Measurements from ENCODE around the gene KCNB1. TPM values are rescaled to one million over a fixed set of nuclear protein-coding genes. Genes with fewer than 3 reads are reported as not detected.
"Not testable (repeated sequence)": the region's sequence is repeated elsewhere in the genome, so short reads cannot be mapped to it uniquely, and the experiment has no call there.

Gene KCNB1
- total RNA-seq, 2 experiments from 2014 or later, result not detected

DNA sequence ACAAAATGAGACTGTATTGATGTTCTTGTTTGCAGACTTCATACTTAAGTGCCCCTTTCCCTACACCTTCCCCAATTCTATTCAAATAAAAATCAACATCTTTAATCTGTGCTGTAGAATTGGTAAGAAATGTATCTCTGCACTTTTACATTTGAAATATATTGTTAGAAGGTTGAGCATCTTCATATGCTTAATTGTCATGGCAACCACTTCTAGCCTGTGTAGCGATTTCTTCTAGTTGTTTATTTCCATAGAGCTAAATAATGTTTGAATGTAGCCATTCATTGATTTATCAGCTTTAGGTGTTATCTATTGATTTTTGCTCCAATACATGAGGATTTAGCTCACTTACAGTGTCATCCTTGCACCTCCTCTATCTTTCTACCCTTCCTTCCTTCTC is 166.9 kb downstream of the KCNB1 start:
- peaks cover 35% of the 10 kb centered on the region for H3K27me3 Mint-ChIP-seq
- ATAC-seq (no peak), DNase-seq (no peak)
- peaks cover 16% of the 10 kb centered on the region for H3K4me1 Mint-ChIP-seq
- H3K4me3 Mint-ChIP-seq, result no peak overlapping the region
- ChIA-PET CTCF (interaction anchor here (0.6 kb wide), 1 partner anchor 16 kb away, joined by 3 read pairs; no protein-coding TSS in a partner anchor), POLR2A (no interaction called here)
- intact Hi-C loops (cut with DNase I, micrococcal nuclease), result loop anchor here in 1 of 2 experiments (5.0 kb wide), 1 partner anchor 1333 kb away; no protein-coding TSS in a partner anchor
- H3K36me3 Mint-ChIP-seq (ENCODE audit: low read depth), result peaks cover 1% of the 10 kb centered on the region
- no peak overlapping the region for H3K27ac Mint-ChIP-seq
- H3K9me3 Mint-ChIP-seq (ENCODE audit: low read depth), result peaks cover 6% of the 10 kb centered on the region

DNA sequence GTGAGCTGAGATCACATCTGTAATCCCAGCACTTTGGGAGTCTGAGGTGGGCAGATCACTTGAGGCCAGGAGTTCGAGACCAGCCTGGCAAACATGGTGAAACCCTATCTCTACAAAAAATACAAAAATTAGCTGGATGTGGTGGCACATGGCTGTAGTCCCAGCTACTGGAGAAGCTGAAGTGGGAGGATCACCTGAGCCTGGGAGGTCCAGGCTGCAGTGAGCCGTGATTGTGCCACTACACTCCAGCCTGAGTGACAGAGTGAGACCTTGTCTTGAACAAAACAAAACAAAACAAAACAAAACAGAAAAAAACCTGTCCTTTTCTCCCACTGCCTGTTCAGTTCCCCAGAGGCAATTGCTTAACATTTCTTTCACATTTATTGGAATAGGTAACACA is 168.4 kb downstream of the KCNB1 start:
- Mint-ChIP-seq H3K4me1 (peaks cover 27% of the 10 kb centered on the region), H3K27me3 (peaks cover 25% of the 10 kb centered on the region)
- H3K4me3 Mint-ChIP-seq; CTCF ChIA-PET; intact Hi-C loops (cut with DNase I, micrococcal nuclease); DNase-seq; H3K27ac Mint-ChIP-seq; H3K36me3 Mint-ChIP-seq (ENCODE audit: low read depth); H3K9me3 Mint-ChIP-seq (ENCODE audit: low read depth); ATAC-seq: not testable (repeated sequence)
- POLR2A ChIA-PET, result interaction anchor here (0.6 to 0.9 kb wide), 2 partner anchors 11 to 18 kb away, joined by 3 read pairs; no protein-coding TSS in a partner anchor

Other genes with a start within 250 kb of the KCNB1 start
- 10 to 100 TPM; 36.4 to 43.8 TPM for gene ZNFX1, start 204.6 kb downstream of the KCNB1 start, total RNA-seq
- gene PTGIS, start 85.5 kb upstream of the KCNB1 start, total RNA-seq, result under 1 TPM; 0.21 to 0.43 TPM
- 10 to 100 TPM; 18.6 to 19.6 TPM for gene B4GALT5, start 231.2 kb upstream of the KCNB1 start, total RNA-seq